H1 (cell line): ENCODE data around the gene NEU4. TPM values are rescaled to one million over a fixed set of nuclear protein-coding genes. Genes with fewer than 3 reads are reported as not detected.
A peak's percentile ranks its signal among the peaks of the same experiment; 100 is the strongest.

ENCODE experiments used
- CTCF ChIA-PET: fragments of 300-600 bp; sonication (Branson Sonifier 250); formaldehyde crosslinking; loops from one replicate; lab custom pipeline; 2021; ENCODE audit not compliant: partially characterized antibody; lab: Charles Lee
- POLR2A ChIA-PET: fragments of 300-600 bp; sonication (Branson Sonifier 250); formaldehyde crosslinking; loops from one replicate; lab custom pipeline; 2021; ENCODE audit warnings: inconsistent platforms; ENCODE audit not compliant: partially characterized antibody; lab: Charles Lee
- DNase-seq, 2 experiments: peaks; one replicate each; pipeline versions ENCODE4 v3.0.0 to v3.0.0-alpha.2; 2010 to 2022; ENCODE audit warnings: low spot score in 2 of 2, low read depth in 1 of 2, mixed read lengths in 1 of 2
- FAIRE-seq: peaks from 2 replicates; lab custom pipeline; 2011; peaks lifted over from hg19 to GRCh38; lab: Jason Lieb, UNC
- H2AFZ ChIP-seq: 2 replicates; pipeline ENCODE4 v1.8.1; 2012; ENCODE audit warnings: low read length, inconsistent platforms
- H2AK5ac ChIP-seq: 2 replicates; pipeline ENCODE4 v1.6.1; 2013; ENCODE audit warnings: low read depth, low read length
- H2BK120ac ChIP-seq: replicated peaks from 2 replicates; pipeline ENCODE3; 2013; ENCODE audit warnings: low read depth, low read length, inconsistent platforms
- H2BK12ac ChIP-seq: 2 replicates; pipeline ENCODE4 v1.6.1; 2013; ENCODE audit warnings: low read depth, low read length
- H2BK15ac ChIP-seq: 2 replicates; pipeline ENCODE4 v1.6.1; 2013; ENCODE audit warnings: low read length
- H2BK20ac ChIP-seq: 2 replicates; pipeline ENCODE4 v1.6.1; 2013; ENCODE audit warnings: low read length
- H2BK5ac ChIP-seq: 2 replicates; pipeline ENCODE4 v1.6.1; 2013; ENCODE audit warnings: low read depth, low read length
- H3K14ac ChIP-seq: 2 replicates; pipeline ENCODE4 v1.6.1; 2013; ENCODE audit warnings: inconsistent platforms; ENCODE audit not compliant: insufficient read length
- H3K18ac ChIP-seq: 2 replicates; pipeline ENCODE4 v1.6.1; 2013; ENCODE audit warnings: low read length; ENCODE audit errors: extremely low read depth
- H3K23ac ChIP-seq: 2 replicates; pipeline ENCODE4 v1.6.1; 2013; ENCODE audit warnings: inconsistent platforms; ENCODE audit not compliant: insufficient read length
- H3K23me2 ChIP-seq: 2 replicates; pipeline ENCODE4 v1.6.1; 2013; ENCODE audit warnings: low read depth, low read length
- H3K27ac ChIP-seq: 2 replicates; pipeline ENCODE4 v1.6.1; 2011; ENCODE audit warnings: low read depth, low read length, inconsistent platforms
- H3K27me3 ChIP-seq, 4 experiments: replicated peaks in 1 of 4; 1 replicate in 1 of 4; 2 replicates in 3 of 4; pipeline versions ENCODE4 v1.6.1 to v1.8.1; 2011 to 2013; ENCODE audit warnings: low read length in 3 of 4, mild to moderate bottlenecking in 3 of 4, inconsistent platforms in 2 of 4, mixed read lengths in 2 of 4, moderate library complexity in 1 of 4; ENCODE audit not compliant: control insufficient read depth in 3 of 4, insufficient read depth in 3 of 4; ENCODE audit errors: extremely low read depth in 1 of 4
- H3K36me3 ChIP-seq, 4 experiments: 2 replicates each; pipeline versions ENCODE4 v1.6.1 to v1.8.1; 2011 to 2013; ENCODE audit warnings: mild to moderate bottlenecking in 4 of 4, low read length in 3 of 4, moderate library complexity in 2 of 4, control low read depth in 1 of 4, inconsistent platforms in 1 of 4; ENCODE audit not compliant: insufficient read depth in 4 of 4, control insufficient read depth in 2 of 4
- H3K4ac ChIP-seq: replicated peaks from 2 replicates; pipeline ENCODE3; 2013; ENCODE audit warnings: low read length, low read depth, mixed read lengths, inconsistent platforms; ENCODE audit not compliant: insufficient read length
- H3K4me1 ChIP-seq, 4 experiments: replicated peaks in 1 of 4; 1 replicate in 1 of 4; 2 replicates in 3 of 4; pipeline versions ENCODE4 v1.6.1 to v1.8.1; 2011 to 2013; ENCODE audit warnings: low read length in 3 of 4, inconsistent platforms in 2 of 4, mixed read lengths in 1 of 4; ENCODE audit not compliant: insufficient read depth in 4 of 4, control insufficient read depth in 3 of 4
- H3K4me2 ChIP-seq, 2 experiments: 2 replicates each; pipeline versions ENCODE4 v1.6.1 to v1.8.1; 2011 to 2013; ENCODE audit warnings: low read depth in 2 of 2, low read length in 2 of 2, control low read depth in 1 of 2, inconsistent platforms in 1 of 2, mild to moderate bottlenecking in 1 of 2; ENCODE audit not compliant: insufficient read depth in 1 of 2
- H3K4me3 ChIP-seq, 4 experiments: fragments of 200-600, 300-600 bp in 1 of 4; sonication (generic), shearing (Covaris generic), sonication (Bioruptor Twin) in 1 of 4; 2 replicates each; pipeline versions ENCODE4 v1.5.1 to v1.8.1; 2011 to 2016; ENCODE audit warnings: low read length in 4 of 4, low read depth in 3 of 4, control low read depth in 2 of 4, inconsistent platforms in 2 of 4, mild to moderate bottlenecking in 2 of 4, mixed read lengths in 1 of 4, moderate library complexity in 1 of 4; ENCODE audit not compliant: insufficient read depth in 2 of 4; ENCODE audit errors: extremely low read depth in 1 of 4
- H3K56ac ChIP-seq: replicated peaks from 2 replicates; pipeline ENCODE3; 2013; ENCODE audit warnings: low read depth, mild to moderate bottlenecking, mixed read lengths, low read length, inconsistent platforms; ENCODE audit not compliant: insufficient read length
- H3K79me1 ChIP-seq: 2 replicates; pipeline ENCODE4 v1.6.1; 2013; ENCODE audit warnings: low read depth, low read length, control low read depth
- H3K79me2 ChIP-seq, 2 experiments: 2 replicates each; pipeline versions ENCODE4 v1.6.1 to v1.8.1; 2012 to 2013; ENCODE audit warnings: low read length in 2 of 2, mild to moderate bottlenecking in 2 of 2, inconsistent platforms in 1 of 2; ENCODE audit not compliant: insufficient read depth in 2 of 2, control insufficient read depth in 1 of 2
- H3K9ac ChIP-seq, 4 experiments: replicated peaks in 1 of 4; 1 replicate in 1 of 4; 2 replicates in 3 of 4; pipeline versions ENCODE4 v1.6.1 to v1.8.1; 2011 to 2013; ENCODE audit warnings: low read depth in 3 of 4, low read length in 3 of 4, control low read depth in 2 of 4, mild to moderate bottlenecking in 2 of 4, moderate library complexity in 2 of 4, inconsistent platforms in 1 of 4; ENCODE audit errors: extremely low read depth in 1 of 4
- H3K9me3 ChIP-seq, 2 experiments: 2 replicates each; pipeline versions ENCODE4 v1.6.1 to v1.8.1; 2012 to 2013; ENCODE audit warnings: mild to moderate bottlenecking in 2 of 2, moderate library complexity in 2 of 2, control low read depth in 1 of 2, inconsistent platforms in 1 of 2, low read depth in 1 of 2, low read length in 1 of 2, mixed read lengths in 1 of 2; ENCODE audit not compliant: insufficient read depth in 2 of 2
- H4K20me1 ChIP-seq, 2 experiments: replicated peaks in 1 of 2; 2 replicates each; pipeline versions ENCODE3 to v1.8.1; 2011 to 2013; ENCODE audit warnings: inconsistent platforms in 2 of 2, low read length in 2 of 2, mild to moderate bottlenecking in 1 of 2; ENCODE audit not compliant: insufficient read depth in 2 of 2, control insufficient read depth in 1 of 2
- H4K5ac ChIP-seq: 2 replicates; pipeline ENCODE4 v1.6.1; 2013; ENCODE audit warnings: low read length, low read depth, mixed read lengths, inconsistent platforms; ENCODE audit not compliant: insufficient read length
- H4K8ac ChIP-seq: 2 replicates; pipeline ENCODE4 v1.8.0; 2013; ENCODE audit warnings: mild to moderate bottlenecking, moderate library complexity, low read length, inconsistent platforms; ENCODE audit not compliant: insufficient read depth; ENCODE audit errors: extremely low read depth
- H4K91ac ChIP-seq: replicated peaks from 2 replicates; pipeline ENCODE3; 2013; ENCODE audit warnings: low read length, mixed read lengths, inconsistent platforms; ENCODE audit not compliant: insufficient read length
- ATF3 ChIP-seq: IDR thresholded peaks from 2 replicates; pipeline ENCODE4 v1.6.1; 2011; ENCODE audit warnings: low read depth, mild to moderate bottlenecking, low read length; ENCODE audit not compliant: insufficient read depth
- CREB1 ChIP-seq: IDR thresholded peaks from 2 replicates; pipeline ENCODE4 v1.6.1; 2012; ENCODE audit warnings: inconsistent platforms
- CTBP2 ChIP-seq: IDR thresholded peaks from 2 replicates; pipeline ENCODE4 v1.7.0; 2011; ENCODE audit warnings: borderline replicate concordance, mild to moderate bottlenecking, moderate library complexity, mixed read lengths, low read length; ENCODE audit not compliant: insufficient read depth, insufficient read length
- CTCF ChIP-seq, 3 experiments: IDR thresholded peaks; 1 replicate in 2 of 3; 2 replicates in 1 of 3; pipeline versions ENCODE4 v1.5.1 to v1.6.1; 2011; ENCODE audit warnings: low read length in 3 of 3, mild to moderate bottlenecking in 3 of 3, inconsistent platforms in 2 of 3, low read depth in 1 of 3, moderate library complexity in 1 of 3; ENCODE audit not compliant: insufficient read depth in 1 of 3; ENCODE audit errors: control extremely low read depth in 1 of 3
- EZH2 ChIP-seq: fragments of 200-600 bp; sonication (generic); IDR thresholded peaks from 2 replicates; pipeline ENCODE4 v1.7.1; 2012; ENCODE audit warnings: low read depth, mild to moderate bottlenecking, moderate library complexity, low read length, inconsistent platforms; ENCODE audit not compliant: severe bottlenecking
- GTF2F1 ChIP-seq: IDR thresholded peaks from 2 replicates; pipeline ENCODE4 v1.6.1; 2012; ENCODE audit warnings: low read depth, low read length, improper control_type of control experiment, borderline replicate concordance
- PHF8 ChIP-seq: fragments of 200-600 bp; sonication (generic); conservative IDR thresholded peaks from 2 replicates; pipeline ENCODE4 v1.7.1; 2012; ENCODE audit warnings: low read depth, mild to moderate bottlenecking, inconsistent platforms, low read length, moderate library complexity
- SP2 ChIP-seq: IDR thresholded peaks from 2 replicates; pipeline ENCODE4 v1.6.1; 2012; ENCODE audit warnings: mild to moderate bottlenecking, low read length, inconsistent platforms
- WGBS, 2 experiments: shearing (Covaris generic) in 1 of 2; methylation state at CpG; one replicate each; pipeline versions ENCODE4 v1.1.6 to v1.1.7; 2013 to 2015; ENCODE audit warnings: low lambda C conversion rate in 2 of 2, mixed read lengths in 2 of 2, inconsistent platforms in 1 of 2, low coverage in 1 of 2, missing lambda C conversion rate in 1 of 2; ENCODE audit not compliant: insufficient replicate concordance in 2 of 2, insufficient coverage in 1 of 2, insufficient read length in 1 of 2; ENCODE audit errors: extremely low coverage in 1 of 2, missing lambda C conversion rate in 1 of 2; 5-methylcytosine and 5-hydroxymethylcytosine counted together
- polyA plus RNA-seq, 7 experiments: library from polyadenylated mRNA; depleted of rRNA in 3 of 7; stranded (reverse) in 5 of 7; unstranded in 2 of 7; fragments of >200 nt in 5 of 7; fragments of 200-250 nt in 2 of 7; gene quantifications; 1 replicate in 5 of 7; 2 replicates in 1 of 7; 4 replicates in 1 of 7; pipeline versions ENCODE4 v1.2.1 to v1.2.3, GENCODE V29; 2011 to 2013; ENCODE audit warnings: missing spikeins in 2 of 7, mixed read lengths in 2 of 7
- total RNA-seq: library from RNA; stranded (reverse); fragmentation: NEBNext Ultra II Directional; extraction: Animal tissue kit (Norgen Biotek cat#: 25700); gene quantifications from 2 replicates; pipeline ENCODE4 v1.2.1, GENCODE V29; 2021

Gene NEU4
- total and polyA plus RNA-seq, 2 of the 8 experiments (the other 6 are each of a cell fraction or from before 2014, with no cell fraction given): 0.32 to 0.50 TPM

DNA sequence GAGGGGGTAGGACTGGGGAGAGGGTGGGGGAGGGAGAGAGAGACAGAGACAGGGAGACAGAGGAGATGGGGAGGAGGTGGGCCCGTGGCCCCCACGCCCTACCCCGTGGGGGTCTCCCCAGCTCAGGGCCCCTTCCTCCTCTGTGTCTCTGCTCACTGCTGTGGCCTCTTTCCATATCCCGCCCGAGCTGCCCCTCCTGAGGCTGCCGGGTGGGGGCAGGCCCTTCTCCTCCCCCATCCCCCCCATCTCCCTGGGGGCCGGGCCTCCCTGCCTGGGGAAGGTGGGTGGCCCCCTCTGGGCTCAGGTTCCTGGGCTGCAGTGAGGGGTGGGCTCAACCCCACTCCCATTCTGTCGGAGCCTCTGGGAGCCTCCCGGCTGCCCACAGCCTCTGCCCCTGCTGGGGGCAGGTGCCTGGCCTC lies 50.0 kb downstream of the NEU4 start:
- FAIRE-seq (no peak), DNase-seq (no peak)
- 81% methylated on average over 2 of the region's 9 CpGs; no CpG with 5 or more reads in 1 of the 2 experiments for WGBS, 2 experiments
- Histone ChIP-seq H3K56ac (no peak overlapping the region), H3K14ac (no peak overlapping the region), H2BK20ac (no peak overlapping the region), H3K4me2 (peak overlapping the region in 1 of 2 experiments; percentile 19; a peak in 1 of 4 replicates), H3K27ac (no peak overlapping the region), H4K8ac (peak overlapping the region; percentile 86), H3K27me3 (no peaks in the 10 kb centered on the region), H3K4me1 (peaks cover 0 to 22% (median 6%) of the 10 kb centered on the region in 4 experiments; a peak in 6 of 7 replicates), H4K20me1 (no peaks in the 10 kb centered on the region), H3K23me2 (peaks cover 9% of the 10 kb centered on the region; the same call in 1 of the 2 replicates), H3K9ac (no peak overlapping the region), H3K79me1 (no peaks in the 10 kb centered on the region; the same call in 1 of the 2 replicates), H3K79me2 (no peaks in the 10 kb centered on the region), H3K23ac (no peak overlapping the region), H4K91ac (peak overlapping the region; percentile 65), H3K9me3 (no peaks in the 10 kb centered on the region), H2BK15ac (0 out of 2 replicates have a peak overlapping the region, but pooled peaks have one; percentile 72), H4K5ac (no peak overlapping the region), H3K4me3 (no peak overlapping the region), H3K36me3 (no peaks in the 10 kb centered on the region; a peak in 2 of 8 replicates), H2BK120ac (no peak overlapping the region), H2BK5ac (no peak overlapping the region), H3K4ac (peak overlapping the region; percentile 69), H2AK5ac (no peak overlapping the region), H2AFZ (no peak overlapping the region), H3K18ac (peak overlapping the region; percentile 32; the same call in 1 of the 2 replicates)
- POLR2A ChIA-PET: interaction anchor here (1.4 kb wide), 1 partner anchor 14 kb away, joined by 6 read pairs; no protein-coding TSS in a partner anchor
- CTCF ChIA-PET: interaction anchor here (1.0 to 1.7 kb wide), 3 partner anchors 9 to 199 kb away, joined by 3 to 6 read pairs (median 4); no protein-coding TSS in a partner anchor
- no peak for TF ChIP-seq CTBP2
- TF ChIP-seq PHF8: no peak
- TF ChIP-seq CREB1: no peak
- TF ChIP-seq EZH2: no peak
- TF ChIP-seq GTF2F1: no peak
- no peak for TF ChIP-seq ATF3
- TF ChIP-seq CTCF (IDR thresholded peaks at IDR 0.05; ENCODE audit: control extremely low read depth in 1 of 3, insufficient read depth in 1 of 3, low read depth in 1 of 3, low read length in 3 of 3): no peak
- no peak for TF ChIP-seq SP2
- TF ChIP-seq, all 59 proteins: peak for 0
- H2BK12ac ChIP-seq: no peak overlapping the region
